Bronchial epithelial cell (primary cell): ENCODE results near the gene ARID4A. TPM values are rescaled to one million over a fixed set of nuclear protein-coding genes. Genes with fewer than 3 reads are reported as not detected.
A peak's percentile ranks its signal among the peaks of the same experiment; 100 is the strongest.

Source experiments
- DNase-seq: peaks from one replicate; pipeline ENCODE4 v3.0.0-alpha.2; 2010; ENCODE audit warnings: low read depth
- FAIRE-seq: peaks from 2 replicates; lab custom pipeline; 2011; peaks lifted over from hg19 to GRCh38; lab: Jason Lieb, UNC
- H3K27me3 ChIP-seq: 2 replicates; pipeline ENCODE4 v1.5.1; 2011; ENCODE audit warnings: low read length; ENCODE audit not compliant: control insufficient read depth, insufficient read depth
- H3K36me3 ChIP-seq: 2 replicates; pipeline ENCODE4 v1.5.1; 2011; ENCODE audit warnings: low read length; ENCODE audit not compliant: control insufficient read depth, insufficient read depth
- H3K4me3 ChIP-seq: 2 replicates; pipeline ENCODE4 v1.5.1; 2011; ENCODE audit warnings: mild to moderate bottlenecking, low read depth, low read length, control low read depth
- total RNA-seq: library from RNA; depleted of rRNA; stranded (reverse); fragments of >200 nt; gene quantifications from 2 replicates; pipeline ENCODE4 v1.2.1, GENCODE V29; 2014
- TF ChIP-seq, protein P1 (sequence below): IDR thresholded peaks from 2 replicates; pipeline ENCODE4 v1.5.1; 2011; ENCODE audit warnings: mild to moderate bottlenecking, moderate library complexity, low read length, control low read depth, inconsistent platforms; ENCODE audit not compliant: insufficient read depth, severe bottlenecking

The ARID4A gene
- total RNA-seq, 1 donor from 2014 or later: 4.5 TPM

DNA sequence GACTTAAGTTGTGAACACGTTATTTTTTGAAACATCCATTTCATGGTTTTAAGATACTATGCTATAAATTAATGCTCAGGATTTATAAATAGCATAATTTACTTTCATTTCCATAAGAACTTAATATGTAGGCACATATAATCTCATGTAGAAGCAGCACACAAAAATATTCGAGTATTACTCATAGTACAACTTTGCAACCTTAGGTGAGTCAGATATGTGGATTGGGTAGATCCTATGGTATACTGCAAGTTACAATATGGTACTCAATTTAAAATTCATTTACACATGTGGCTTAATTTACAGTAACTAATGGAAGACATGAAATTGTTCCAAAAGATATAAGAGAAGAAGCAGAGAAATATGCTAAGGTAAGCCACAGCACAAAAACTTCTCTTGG is 27.7 kb upstream of the ARID4A start:
- H3K4me3 ChIP-seq: no peak overlapping the region
- no peak for FAIRE-seq
- no peak for DNase-seq
- H3K36me3 ChIP-seq: peaks cover 4% of the 10 kb centered on the region
- no peaks in the 10 kb centered on the region for H3K27me3 ChIP-seq
- TF ChIP-seq, protein P1, sequence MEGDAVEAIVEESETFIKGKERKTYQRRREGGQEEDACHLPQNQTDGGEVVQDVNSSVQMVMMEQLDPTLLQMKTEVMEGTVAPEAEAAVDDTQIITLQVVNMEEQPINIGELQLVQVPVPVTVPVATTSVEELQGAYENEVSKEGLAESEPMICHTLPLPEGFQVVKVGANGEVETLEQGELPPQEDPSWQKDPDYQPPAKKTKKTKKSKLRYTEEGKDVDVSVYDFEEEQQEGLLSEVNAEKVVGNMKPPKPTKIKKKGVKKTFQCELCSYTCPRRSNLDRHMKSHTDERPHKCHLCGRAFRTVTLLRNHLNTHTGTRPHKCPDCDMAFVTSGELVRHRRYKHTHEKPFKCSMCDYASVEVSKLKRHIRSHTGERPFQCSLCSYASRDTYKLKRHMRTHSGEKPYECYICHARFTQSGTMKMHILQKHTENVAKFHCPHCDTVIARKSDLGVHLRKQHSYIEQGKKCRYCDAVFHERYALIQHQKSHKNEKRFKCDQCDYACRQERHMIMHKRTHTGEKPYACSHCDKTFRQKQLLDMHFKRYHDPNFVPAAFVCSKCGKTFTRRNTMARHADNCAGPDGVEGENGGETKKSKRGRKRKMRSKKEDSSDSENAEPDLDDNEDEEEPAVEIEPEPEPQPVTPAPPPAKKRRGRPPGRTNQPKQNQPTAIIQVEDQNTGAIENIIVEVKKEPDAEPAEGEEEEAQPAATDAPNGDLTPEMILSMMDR: no peak

DNA sequence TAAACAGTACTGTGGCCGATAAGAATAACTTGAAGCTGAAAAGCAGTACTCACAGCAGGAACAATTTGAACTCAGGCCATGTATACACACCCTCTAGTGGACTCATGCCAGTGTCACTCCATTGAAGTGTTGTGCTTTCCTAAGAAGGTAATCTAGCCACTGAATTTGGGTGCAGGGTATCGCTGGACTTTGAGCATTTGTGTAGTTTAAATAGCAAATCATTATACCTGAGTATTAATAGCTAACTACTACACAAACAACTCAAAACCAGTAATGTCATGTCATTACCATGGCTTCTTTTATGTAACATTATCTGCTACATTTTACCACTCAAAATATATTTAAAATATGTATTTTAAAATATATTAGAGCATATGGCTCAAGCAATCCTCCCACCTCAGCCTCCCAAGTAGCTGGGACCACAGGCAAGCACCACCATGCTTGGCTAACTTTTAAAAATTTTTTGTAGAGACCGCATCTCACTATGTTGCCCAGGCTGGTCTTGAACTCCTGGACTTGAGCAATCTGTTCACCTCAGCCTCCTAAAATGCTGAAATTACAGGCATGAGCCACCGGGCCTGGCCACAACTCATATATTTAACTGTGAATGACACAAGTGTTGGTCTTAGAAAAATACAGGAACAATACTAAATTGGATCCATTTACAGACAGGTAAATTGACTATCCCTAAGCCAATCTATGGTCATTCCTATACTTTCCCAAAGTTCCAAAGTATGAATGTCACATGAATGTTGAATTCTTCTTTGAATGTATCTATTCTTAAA is 25.6 kb upstream of the ARID4A start:
- H3K36me3 ChIP-seq: peaks cover 4% of the 10 kb centered on the region
- FAIRE-seq: no peak

DNA sequence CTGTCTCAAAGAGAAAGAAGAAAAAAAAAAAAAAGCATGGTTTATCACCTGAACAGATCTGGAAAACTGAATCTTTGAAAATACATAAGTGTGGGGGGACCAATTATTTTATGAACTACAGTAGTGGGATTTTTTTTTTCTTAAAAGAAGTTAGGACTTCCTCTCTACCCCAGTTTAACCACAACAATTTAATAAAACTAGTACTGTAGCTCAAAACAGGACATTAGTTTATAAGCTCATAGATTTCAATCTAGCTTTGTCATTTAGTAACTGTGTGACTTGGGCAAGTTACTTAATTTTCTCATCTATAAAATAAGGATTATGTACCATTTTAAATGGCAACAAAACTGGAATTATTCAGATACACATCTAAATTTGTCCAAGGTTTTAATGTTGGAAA is 23.5 kb upstream of the ARID4A start:
- no peaks in the 10 kb centered on the region for H3K27me3 ChIP-seq
- no peak for DNase-seq
- TF ChIP-seq, protein P1: no peak
- H3K36me3 ChIP-seq: peaks cover 4% of the 10 kb centered on the region
- no peak overlapping the region for H3K4me3 ChIP-seq
- no peak for FAIRE-seq

More for the DNA sequence above, 25.6 kb upstream of the ARID4A start:
- peak; percentile 38 for DNase-seq
- H3K4me3 ChIP-seq: no peak overlapping the region
- H3K27me3 ChIP-seq: no peaks in the 10 kb centered on the region
- TF ChIP-seq, protein P1: peak; percentile 14

DNA sequence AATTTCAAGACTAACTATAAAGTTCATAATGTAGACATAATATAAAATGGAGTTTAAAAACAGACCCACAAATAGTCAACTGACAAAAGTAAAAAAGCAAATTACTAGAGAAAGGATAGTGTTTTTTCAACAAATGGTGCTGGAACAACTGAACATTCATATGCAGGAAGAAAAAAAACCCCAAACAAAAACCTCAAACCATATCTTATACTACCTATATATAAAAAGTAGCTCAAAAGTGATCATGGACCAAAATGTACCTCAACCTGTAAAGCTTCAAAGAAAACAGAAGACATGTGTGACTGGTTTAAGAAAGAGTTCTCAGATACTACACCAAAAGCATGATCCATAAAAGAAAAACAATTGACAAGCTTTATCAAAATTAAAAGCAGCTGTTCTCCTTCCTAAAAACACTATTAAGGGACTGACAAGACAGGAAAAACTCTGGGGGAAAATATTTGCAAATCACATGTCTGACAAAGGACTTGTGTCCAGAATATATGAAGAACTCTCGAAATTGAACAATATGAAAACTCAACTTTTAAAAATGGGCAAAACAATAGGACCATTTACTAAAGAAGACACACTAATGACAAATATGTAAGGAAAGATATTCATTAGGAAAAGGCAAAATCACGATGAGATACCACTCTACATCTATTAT is 22.7 kb upstream of the ARID4A start:
- DNase-seq (no peak), FAIRE-seq (no peak)
- TF ChIP-seq, protein P1: no peak
- Histone ChIP-seq H3K36me3 (peaks cover 4% of the 10 kb centered on the region), H3K27me3 (no peaks in the 10 kb centered on the region), H3K4me3 (no peak overlapping the region)

DNA sequence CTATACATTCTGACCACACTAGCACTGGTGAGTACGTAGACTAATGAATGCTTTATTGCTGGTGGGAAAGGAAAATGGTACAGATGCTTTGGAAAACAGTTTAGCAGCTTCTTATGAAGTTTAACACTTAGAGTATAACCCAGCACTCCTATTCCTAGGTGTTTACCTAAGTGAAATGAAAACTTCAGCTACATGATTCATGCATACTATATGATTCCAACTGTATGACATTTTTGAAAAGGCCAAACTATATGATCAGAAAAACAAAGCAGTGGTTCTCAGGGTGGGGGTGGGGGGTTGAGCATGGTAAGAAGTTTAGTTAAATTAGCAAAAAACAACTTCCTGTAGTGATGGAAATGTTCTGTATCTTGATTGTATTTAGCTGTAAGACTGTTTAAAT is 22.1 kb upstream of the ARID4A start:
- H3K27me3 ChIP-seq: no peaks in the 10 kb centered on the region
- H3K36me3 ChIP-seq: peaks cover 4% of the 10 kb centered on the region
- DNase-seq (no peak), FAIRE-seq (no peak)
- TF ChIP-seq, protein P1: no peak
- H3K4me3 ChIP-seq: no peak overlapping the region
